Measurements from ENCODE around the gene BCLAF1.

The BCLAF1 gene

GRCh38 chr6:136216503-136217401, 72.9 kb downstream of the BCLAF1 start:
- TF ChIP-seq, protein P1, sequence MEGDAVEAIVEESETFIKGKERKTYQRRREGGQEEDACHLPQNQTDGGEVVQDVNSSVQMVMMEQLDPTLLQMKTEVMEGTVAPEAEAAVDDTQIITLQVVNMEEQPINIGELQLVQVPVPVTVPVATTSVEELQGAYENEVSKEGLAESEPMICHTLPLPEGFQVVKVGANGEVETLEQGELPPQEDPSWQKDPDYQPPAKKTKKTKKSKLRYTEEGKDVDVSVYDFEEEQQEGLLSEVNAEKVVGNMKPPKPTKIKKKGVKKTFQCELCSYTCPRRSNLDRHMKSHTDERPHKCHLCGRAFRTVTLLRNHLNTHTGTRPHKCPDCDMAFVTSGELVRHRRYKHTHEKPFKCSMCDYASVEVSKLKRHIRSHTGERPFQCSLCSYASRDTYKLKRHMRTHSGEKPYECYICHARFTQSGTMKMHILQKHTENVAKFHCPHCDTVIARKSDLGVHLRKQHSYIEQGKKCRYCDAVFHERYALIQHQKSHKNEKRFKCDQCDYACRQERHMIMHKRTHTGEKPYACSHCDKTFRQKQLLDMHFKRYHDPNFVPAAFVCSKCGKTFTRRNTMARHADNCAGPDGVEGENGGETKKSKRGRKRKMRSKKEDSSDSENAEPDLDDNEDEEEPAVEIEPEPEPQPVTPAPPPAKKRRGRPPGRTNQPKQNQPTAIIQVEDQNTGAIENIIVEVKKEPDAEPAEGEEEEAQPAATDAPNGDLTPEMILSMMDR (IDR thresholded peaks at IDR 0.05; ENCODE audit: low read depth, low read length, missing control alignments), result no peak
- no peak overlapping the region for H3K4me3 ChIP-seq (ENCODE audit: low read depth, low read length)
- DNase-seq (ENCODE audit: low read depth), result no peak
- in situ Hi-C loops (cut with HindIII; ENCODE audit: low sequenced_read_pairs), result loop anchor here (25.0 kb wide), 1 partner anchor 279 kb away; no protein-coding TSS in a partner anchor

GRCh38 chr6:136213853-136214252, 75.8 kb downstream of the BCLAF1 start:
- in situ Hi-C loops (cut with HindIII; ENCODE audit: low sequenced_read_pairs), result loop anchor here (25.0 kb wide), 1 partner anchor 277 kb away; no protein-coding TSS in a partner anchor
- TF ChIP-seq, protein P1 (IDR thresholded peaks at IDR 0.05; ENCODE audit: low read depth, low read length, missing control alignments), result no peak
- H3K4me3 ChIP-seq (ENCODE audit: low read depth, low read length), result no peak overlapping the region
- no peak for DNase-seq (ENCODE audit: low read depth)

DNA sequence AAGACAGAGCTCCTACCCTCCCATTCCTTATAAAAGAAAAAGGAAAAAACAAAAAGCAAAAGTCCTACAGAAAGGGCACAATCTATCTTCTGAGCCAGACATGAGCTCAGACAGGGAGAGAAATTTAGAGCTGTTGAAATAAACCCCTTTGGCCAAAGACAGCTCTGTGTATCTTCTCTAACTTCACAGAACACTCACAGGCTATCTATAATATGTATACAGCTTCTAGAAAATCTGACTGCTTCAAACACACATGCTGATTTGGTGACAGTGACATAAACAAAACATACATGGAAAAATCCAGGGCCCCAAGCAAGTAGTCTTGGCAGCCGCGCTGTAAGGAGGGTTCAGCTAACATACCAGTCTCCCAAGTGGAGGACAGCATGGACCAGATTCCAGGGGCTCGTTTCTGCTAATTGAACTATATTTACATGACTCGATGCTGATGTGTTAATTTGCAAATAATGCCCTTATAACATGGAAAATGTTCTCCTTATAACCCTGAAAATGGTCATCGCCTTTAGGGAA, 76.6 kb downstream of the BCLAF1 start:
- TF ChIP-seq, protein P1 (IDR thresholded peaks at IDR 0.05; ENCODE audit: low read depth, low read length, missing control alignments), result no peak
- no peak overlapping the region for H3K4me3 ChIP-seq (ENCODE audit: low read depth, low read length)
- in situ Hi-C loops (cut with HindIII; ENCODE audit: low sequenced_read_pairs), result loop anchor here (25.0 kb wide), 1 partner anchor 276 kb away; no protein-coding TSS in a partner anchor
- DNase-seq (ENCODE audit: low read depth), result no peak

GRCh38 chr6:136212608-136213007, 77.0 kb downstream of the BCLAF1 start:
- no peak for DNase-seq (ENCODE audit: low read depth)
- H3K4me3 ChIP-seq (ENCODE audit: low read depth, low read length), result no peak overlapping the region
- TF ChIP-seq, protein P1 (IDR thresholded peaks at IDR 0.05; ENCODE audit: low read depth, low read length, missing control alignments), result no peak
- in situ Hi-C loops (cut with HindIII; ENCODE audit: low sequenced_read_pairs), result loop anchor here (25.0 kb wide), 1 partner anchor 275 kb away; no protein-coding TSS in a partner anchor

- in situ Hi-C loops (cut with HindIII; ENCODE audit: low sequenced_read_pairs), result loop anchor here (25.0 kb wide), 1 partner anchor 273 kb away; no protein-coding TSS in a partner anchor
- no peak overlapping the region for H3K4me3 ChIP-seq (ENCODE audit: low read depth, low read length)
- TF ChIP-seq, protein P1 (IDR thresholded peaks at IDR 0.05; ENCODE audit: low read depth, low read length, missing control alignments), result no peak
- no peak for DNase-seq (ENCODE audit: low read depth)
These were observed 79.1 kb downstream of the BCLAF1 start for GRCh38 chr6:136210398-136211165.

DNA sequence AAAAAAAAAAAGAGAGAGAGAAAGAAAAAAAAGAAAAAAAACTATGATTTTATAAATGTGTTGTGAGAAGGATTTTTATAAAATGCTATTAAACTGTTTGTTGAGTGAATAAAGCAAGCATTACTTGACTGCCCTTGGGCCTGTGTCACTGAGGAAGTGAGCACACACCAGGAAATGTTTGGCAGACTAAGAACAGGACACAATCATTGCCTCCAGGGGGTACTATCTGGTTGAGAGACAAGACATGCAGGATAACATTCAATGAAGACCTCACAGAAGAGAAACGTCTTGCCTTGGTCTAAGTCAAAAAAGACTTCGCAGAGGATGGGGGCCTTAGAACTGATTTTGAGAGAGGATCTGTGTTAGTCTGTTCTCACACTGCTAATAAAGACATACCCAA, 80.2 kb downstream of the BCLAF1 start:
- TF ChIP-seq, protein P1 (IDR thresholded peaks at IDR 0.05; ENCODE audit: low read depth, low read length, missing control alignments), result no peak
- in situ Hi-C loops (cut with HindIII; ENCODE audit: low sequenced_read_pairs), result loop anchor here (25.0 kb wide), 1 partner anchor 272 kb away; no protein-coding TSS in a partner anchor
- no peak for DNase-seq (ENCODE audit: low read depth)
- no peak overlapping the region for H3K4me3 ChIP-seq (ENCODE audit: low read depth, low read length)
